IMR-90 (cell line): Measurements from ENCODE around the gene CYP2R1. TPM values are rescaled to one million over a fixed set of nuclear protein-coding genes. Genes with fewer than 3 reads are reported as not detected.

Experiments
- ATAC-seq: fragments of 200-7000 bp; cut with Tn5 transposase; 2 replicates; pipeline ENCODE4 v1.9.1; 2020; ENCODE audit warnings: low read depth, mild to moderate bottlenecking, moderate library complexity
- BruUV-seq: library from RNA; stranded (reverse); fragments of 400-500 nt; replicated peaks from 2 replicates; lab custom pipeline; 2021; lab: Mats Ljungman, UMichigan
- CTCF ChIA-PET: fragments of 300-600 bp; formaldehyde crosslinking; extraction: SDS; loops from one replicate; lab custom pipeline; 2021; ENCODE audit warnings: antibody characterized with exemption; lab: Yijun Ruan, JAX
- POLR2A ChIA-PET: fragments of 300-600 bp; sonication (Branson Sonifier 250); formaldehyde crosslinking; loops from one replicate; lab custom pipeline; 2022; ENCODE audit warnings: antibody characterized with exemption; ENCODE audit not compliant: unreplicated experiment; lab: Charles Lee
- DNase-seq: peaks from one replicate; pipeline ENCODE4 v3.0.0; 2013
- H2AFZ ChIP-seq: replicated peaks from 2 replicates; pipeline ENCODE3; 2013; ENCODE audit warnings: low read length, mild to moderate bottlenecking; ENCODE audit not compliant: poor library complexity
- H2AK5ac ChIP-seq: 2 replicates; pipeline ENCODE4 v1.6.1; 2013; ENCODE audit warnings: low read depth, low read length, inconsistent platforms
- H2AK9ac ChIP-seq: replicated peaks from 2 replicates; pipeline ENCODE3; 2013; ENCODE audit warnings: mild to moderate bottlenecking, low read depth, low read length, moderate library complexity; ENCODE audit not compliant: poor library complexity
- H2BK120ac ChIP-seq: 2 replicates; pipeline ENCODE4 v1.6.1; 2013; ENCODE audit warnings: low read depth, low read length, inconsistent platforms
- H2BK15ac ChIP-seq: 3 replicates; pipeline ENCODE4 v1.6.1; 2013; ENCODE audit warnings: low read depth, low read length, inconsistent platforms
- H2BK20ac ChIP-seq: 2 replicates; pipeline ENCODE4 v1.6.1; 2013; ENCODE audit warnings: low read depth, mild to moderate bottlenecking, inconsistent platforms, low read length, moderate library complexity
- H2BK5ac ChIP-seq: 2 replicates; pipeline ENCODE4 v1.6.1; 2013; ENCODE audit warnings: mild to moderate bottlenecking, low read depth, low read length, inconsistent platforms; ENCODE audit not compliant: poor library complexity, severe bottlenecking
- H3K14ac ChIP-seq: replicated peaks from 2 replicates; pipeline ENCODE4 v1.6.1; 2013; ENCODE audit warnings: low read depth, low read length, inconsistent platforms
- H3K18ac ChIP-seq: 2 replicates; pipeline ENCODE4 v1.6.1; 2013; ENCODE audit warnings: low read depth, low read length, control low read depth
- H3K23ac ChIP-seq: 2 replicates; pipeline ENCODE4 v1.6.1; 2013; ENCODE audit warnings: low read depth, low read length, inconsistent platforms
- H3K27ac ChIP-seq: 2 replicates; pipeline ENCODE4 v1.5.1; 2013; ENCODE audit warnings: mild to moderate bottlenecking, control low read depth, low read length; ENCODE audit not compliant: insufficient read depth
- H3K27me3 ChIP-seq: 2 replicates; pipeline ENCODE4 v1.6.1; 2013; ENCODE audit warnings: low read length; ENCODE audit not compliant: control insufficient read depth, insufficient read depth
- H3K36me3 ChIP-seq: 2 replicates; pipeline ENCODE4 v1.6.1; 2013; ENCODE audit warnings: low read length, mixed read lengths; ENCODE audit not compliant: control insufficient read depth, insufficient read depth
- H3K4ac ChIP-seq: 2 replicates; pipeline ENCODE4 v1.6.1; 2013; ENCODE audit warnings: low read depth, low read length, inconsistent platforms
- H3K4me1 ChIP-seq: 2 replicates; pipeline ENCODE4 v1.6.1; 2013; ENCODE audit warnings: low read length, mixed read lengths; ENCODE audit not compliant: control insufficient read depth, insufficient read depth
- H3K4me2 ChIP-seq: 2 replicates; pipeline ENCODE4 v1.6.1; 2013; ENCODE audit warnings: low read depth, mild to moderate bottlenecking, control low read depth, low read length, moderate library complexity
- H3K4me3 ChIP-seq: 2 replicates; pipeline ENCODE4 v1.5.1; 2013; ENCODE audit warnings: low read depth, mild to moderate bottlenecking, control low read depth, low read length, moderate library complexity; ENCODE audit not compliant: insufficient read depth
- H3K56ac ChIP-seq: 2 replicates; pipeline ENCODE4 v1.6.1; 2013; ENCODE audit warnings: low read length, inconsistent platforms; ENCODE audit not compliant: insufficient read depth; ENCODE audit errors: extremely low read depth
- H3K79me1 ChIP-seq, 2 experiments: 2 replicates each; pipeline ENCODE4 v1.6.1; 2013; ENCODE audit warnings: low read length in 2 of 2, inconsistent platforms in 1 of 2, low read depth in 1 of 2
- H3K9ac ChIP-seq: 2 replicates; pipeline ENCODE4 v1.6.1; 2013; ENCODE audit warnings: low read depth, low read length, control low read depth
- H3K9me1 ChIP-seq: 2 replicates; pipeline ENCODE4 v1.6.1; 2013; ENCODE audit warnings: low read length, inconsistent platforms; ENCODE audit not compliant: insufficient read depth
- H3K9me3 ChIP-seq: 2 replicates; pipeline ENCODE4 v1.6.1; 2013; ENCODE audit warnings: low read length; ENCODE audit not compliant: control insufficient read depth, insufficient read depth
- H4K20me1 ChIP-seq: 2 replicates; pipeline ENCODE4 v1.6.1; 2013; ENCODE audit warnings: low read length, inconsistent platforms; ENCODE audit not compliant: insufficient read depth
- H4K5ac ChIP-seq: 2 replicates; pipeline ENCODE4 v1.6.1; 2013; ENCODE audit warnings: mild to moderate bottlenecking, low read depth, low read length, control low read depth
- H4K8ac ChIP-seq, 2 experiments: 2 replicates each; pipeline ENCODE4 v1.6.1; 2013; ENCODE audit warnings: low read depth in 2 of 2, low read length in 2 of 2, control low read depth in 1 of 2, inconsistent platforms in 1 of 2
- H4K91ac ChIP-seq: 2 replicates; pipeline ENCODE4 v1.6.1; 2013; ENCODE audit warnings: low read depth, low read length, inconsistent platforms; ENCODE audit not compliant: insufficient read depth
- CEBPB ChIP-seq: IDR thresholded peaks from 2 replicates; pipeline ENCODE4 v1.6.1; 2012; ENCODE audit warnings: low read depth, low read length, improper control_type of control experiment
- MAZ ChIP-seq: IDR thresholded peaks from 2 replicates; pipeline ENCODE4 v1.6.1; 2012; ENCODE audit warnings: low read depth, mild to moderate bottlenecking, low read length, improper control_type of control experiment, moderate library complexity, borderline replicate concordance
- MXI1 ChIP-seq: IDR thresholded peaks from 2 replicates; pipeline ENCODE4 v1.6.1; 2012; ENCODE audit warnings: low read depth, mild to moderate bottlenecking, low read length, moderate library complexity, borderline replicate concordance
- NFE2L2 ChIP-seq: fragments of 150-350 bp; IDR thresholded peaks from 2 replicates; pipeline ENCODE4 v1.6.1; 2016; ENCODE audit warnings: low read depth, mild to moderate bottlenecking, low read length
- WGBS, 2 experiments: methylation state at CpG; one replicate each; pipeline versions ENCODE4 v1.1.5 to v1.1.7; 2013; ENCODE audit warnings: missing lambda C conversion rate in 2 of 2; ENCODE audit not compliant: insufficient read length in 1 of 2; ENCODE audit errors: extremely low coverage in 2 of 2; 5-methylcytosine and 5-hydroxymethylcytosine counted together
- dilution Hi-C: fragments of 300-500 bp; cut with HindIII; formaldehyde crosslinking; loops from one replicate; pipeline ENCODE4 v1.14.3; 2018; ENCODE audit warnings: low sequenced_read_pairs; ENCODE audit not compliant: unreplicated experiment
- in situ Hi-C: fragments of 300-500 bp; cut with MboI; formaldehyde crosslinking; loops from 3 replicates; pipeline ENCODE4 v1.14.3; 2019; ENCODE audit warnings: low sequenced_read_pairs, inconsistent platforms, mixed read lengths
- intact Hi-C: fragments of 100-400 bp; cut with micrococcal nuclease; formaldehyde crosslinking; loops from 2 replicates; pipeline ENCODE4 v1.10.0; 2022
- polyA plus RNA-seq, 3 experiments: library from polyadenylated mRNA; depleted of rRNA; stranded (reverse); fragments of >200 nt; gene quantifications; 2 replicates each; pipeline ENCODE4 v1.2.3, GENCODE V29; 2012; ENCODE audit warnings: low replicate concordance in 1 of 3
- total RNA-seq: library from RNA; depleted of rRNA; stranded (reverse); fragments of >200 nt; gene quantifications from 2 replicates; pipeline ENCODE4 v1.2.3, GENCODE V29; 2012

Gene CYP2R1
- total and polyA plus RNA-seq, 2 of the 4 experiments (the other 2 are of a cell fraction) = 4.7 to 5.2 TPM

DNA sequence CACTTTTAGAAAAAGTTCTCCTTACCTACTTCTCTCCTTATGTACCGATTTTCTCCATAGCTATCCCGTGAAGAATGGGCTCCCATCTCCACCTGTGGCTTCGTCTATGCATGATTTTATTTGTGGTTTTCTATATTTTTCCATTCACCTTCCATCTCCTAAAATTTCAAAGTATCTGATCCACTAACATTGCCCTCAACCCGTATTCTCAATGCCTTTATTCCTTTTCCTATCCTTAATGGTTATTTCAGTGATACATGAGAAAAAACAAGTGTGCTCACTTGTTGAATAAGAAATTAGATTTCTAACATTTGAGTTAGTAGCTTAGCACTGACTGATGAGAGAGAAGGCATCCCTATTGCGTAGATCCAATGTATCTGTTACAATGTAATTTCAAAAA is 16.9 kb downstream of the CYP2R1 start:
- H3K79me1 ChIP-seq = no peaks in the 10 kb centered on the region
- H4K20me1 ChIP-seq = no peaks in the 10 kb centered on the region
- no peak overlapping the region for H3K9ac ChIP-seq
- no peaks in the 10 kb centered on the region for H3K27me3 ChIP-seq
- intact Hi-C loops (no loop called here), in situ Hi-C loops (loop anchor here (25.0 kb wide), 1 partner anchor 613 kb away; no protein-coding TSS in a partner anchor), dilution Hi-C loops (no loop called here)
- H2AFZ ChIP-seq = no peak overlapping the region
- ChIA-PET CTCF (no interaction called here), POLR2A (no interaction called here)
- no peak for TF ChIP-seq CEBPB
- TF ChIP-seq NFE2L2 = no peak
- TF ChIP-seq MAZ = no peak
- no peak for TF ChIP-seq MXI1
- H3K27ac ChIP-seq = no peak overlapping the region
- 100% methylated on average over 1 of the region's 5 CpGs; no CpG with 5 or more reads in 1 of the 2 experiments for WGBS, 2 experiments
- no peak overlapping the region for H2BK15ac ChIP-seq
- H3K4me3 ChIP-seq = no peak overlapping the region
- H4K91ac ChIP-seq = no peak overlapping the region
- H4K5ac ChIP-seq = no peak overlapping the region
- H4K8ac ChIP-seq = no peak overlapping the region
- H2AK5ac ChIP-seq = no peak overlapping the region
- H3K4me2 ChIP-seq = no peak overlapping the region
- no peak overlapping the region for H2BK120ac ChIP-seq
- no peak overlapping the region for H3K56ac ChIP-seq
- ATAC-seq = no peak
- no peaks in the 10 kb centered on the region for H3K4me1 ChIP-seq
- no peaks in the 10 kb centered on the region; the same call in 1 of the 2 replicates for H3K36me3 ChIP-seq
- H2BK5ac ChIP-seq = no peak overlapping the region
- no peak overlapping the region for H3K23ac ChIP-seq
- no peaks in the 10 kb centered on the region for H3K9me3 ChIP-seq
- H3K9me1 ChIP-seq = no peaks in the 10 kb centered on the region
- H3K18ac ChIP-seq = no peak overlapping the region
- no TSS peak for BruUV-seq
- H2BK20ac ChIP-seq = no peak overlapping the region
- H3K4ac ChIP-seq = no peak overlapping the region
- H3K14ac ChIP-seq = no peak overlapping the region
- H2AK9ac ChIP-seq = no peak overlapping the region
- no peak for DNase-seq
